Measurements from ENCODE around the gene RNF169. TPM values are rescaled to one million over a fixed set of nuclear protein-coding genes. Genes with fewer than 3 reads are reported as not detected.

RNF169 gene
- total and polyA plus RNA-seq, 2 experiments from 2014 or later: 0.78 to 16.5 TPM

DNA sequence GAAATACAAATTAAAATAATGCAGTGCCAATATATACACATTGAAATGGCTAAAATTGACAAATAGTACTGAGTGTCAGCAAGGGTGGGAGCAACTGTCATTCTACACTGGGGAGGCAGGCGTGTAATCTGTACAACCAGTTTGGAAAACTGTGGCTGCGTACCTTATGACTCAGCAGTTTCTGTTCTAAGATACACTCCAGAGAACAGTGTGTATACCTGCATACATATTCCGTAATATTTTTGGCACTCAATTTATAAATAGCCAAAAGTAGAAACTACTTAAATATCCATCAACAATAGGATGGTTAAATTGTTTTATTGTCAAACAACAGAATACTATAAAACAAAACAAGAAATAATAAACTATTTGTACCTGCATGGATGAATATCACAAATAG is 57.6 kb downstream of the RNF169 start:
- no peaks in the 10 kb centered on the region for H4K20me1 ChIP-seq (replicated peaks; ENCODE audit: insufficient read depth)
- H3K4me1 ChIP-seq (ENCODE audit: insufficient read depth): no peaks in the 10 kb centered on the region
- no peak overlapping the region for H3K4me3 ChIP-seq
- no peak for ATAC-seq
- Mint-ChIP-seq H3K4me3 (no peak overlapping the region), H3K27ac (no peak overlapping the region), H3K9me3 (no peaks in the 10 kb centered on the region), H3K27me3 (ENCODE audit: insufficient read depth, low read depth, poor library complexity) (no peaks in the 10 kb centered on the region), H3K36me3 (ENCODE audit: low read depth) (peaks cover 2% of the 10 kb centered on the region; the same call in 1 of the 3 replicates), H3K4me1 (peaks cover 3% of the 10 kb centered on the region; the same call in 2 of the 3 replicates)
- no peak overlapping the region for H2AFZ ChIP-seq
- no peak overlapping the region for H3K4me2 ChIP-seq
- H3K79me2 ChIP-seq (replicated peaks; ENCODE audit: insufficient read depth): peaks cover 5% of the 10 kb centered on the region; the same call in 1 of the 2 replicates
- no peaks in the 10 kb centered on the region for H3K36me3 ChIP-seq (ENCODE audit: insufficient read depth)
- TF ChIP-seq ZNF114 (CRISPR knock-in tag; IDR thresholded peaks at IDR 0.05): no peak
- TF ChIP-seq, protein P1, sequence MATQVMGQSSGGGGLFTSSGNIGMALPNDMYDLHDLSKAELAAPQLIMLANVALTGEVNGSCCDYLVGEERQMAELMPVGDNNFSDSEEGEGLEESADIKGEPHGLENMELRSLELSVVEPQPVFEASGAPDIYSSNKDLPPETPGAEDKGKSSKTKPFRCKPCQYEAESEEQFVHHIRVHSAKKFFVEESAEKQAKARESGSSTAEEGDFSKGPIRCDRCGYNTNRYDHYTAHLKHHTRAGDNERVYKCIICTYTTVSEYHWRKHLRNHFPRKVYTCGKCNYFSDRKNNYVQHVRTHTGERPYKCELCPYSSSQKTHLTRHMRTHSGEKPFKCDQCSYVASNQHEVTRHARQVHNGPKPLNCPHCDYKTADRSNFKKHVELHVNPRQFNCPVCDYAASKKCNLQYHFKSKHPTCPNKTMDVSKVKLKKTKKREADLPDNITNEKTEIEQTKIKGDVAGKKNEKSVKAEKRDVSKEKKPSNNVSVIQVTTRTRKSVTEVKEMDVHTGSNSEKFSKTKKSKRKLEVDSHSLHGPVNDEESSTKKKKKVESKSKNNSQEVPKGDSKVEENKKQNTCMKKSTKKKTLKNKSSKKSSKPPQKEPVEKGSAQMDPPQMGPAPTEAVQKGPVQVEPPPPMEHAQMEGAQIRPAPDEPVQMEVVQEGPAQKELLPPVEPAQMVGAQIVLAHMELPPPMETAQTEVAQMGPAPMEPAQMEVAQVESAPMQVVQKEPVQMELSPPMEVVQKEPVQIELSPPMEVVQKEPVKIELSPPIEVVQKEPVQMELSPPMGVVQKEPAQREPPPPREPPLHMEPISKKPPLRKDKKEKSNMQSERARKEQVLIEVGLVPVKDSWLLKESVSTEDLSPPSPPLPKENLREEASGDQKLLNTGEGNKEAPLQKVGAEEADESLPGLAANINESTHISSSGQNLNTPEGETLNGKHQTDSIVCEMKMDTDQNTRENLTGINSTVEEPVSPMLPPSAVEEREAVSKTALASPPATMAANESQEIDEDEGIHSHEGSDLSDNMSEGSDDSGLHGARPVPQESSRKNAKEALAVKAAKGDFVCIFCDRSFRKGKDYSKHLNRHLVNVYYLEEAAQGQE (IDR thresholded peaks at IDR 0.05; ENCODE audit: unreplicated experiment): no peak
- TF ChIP-seq EZH2 (IDR thresholded peaks at IDR 0.05; ENCODE audit: low read depth, unreplicated experiment): no peak
- TF ChIP-seq, protein P2, sequence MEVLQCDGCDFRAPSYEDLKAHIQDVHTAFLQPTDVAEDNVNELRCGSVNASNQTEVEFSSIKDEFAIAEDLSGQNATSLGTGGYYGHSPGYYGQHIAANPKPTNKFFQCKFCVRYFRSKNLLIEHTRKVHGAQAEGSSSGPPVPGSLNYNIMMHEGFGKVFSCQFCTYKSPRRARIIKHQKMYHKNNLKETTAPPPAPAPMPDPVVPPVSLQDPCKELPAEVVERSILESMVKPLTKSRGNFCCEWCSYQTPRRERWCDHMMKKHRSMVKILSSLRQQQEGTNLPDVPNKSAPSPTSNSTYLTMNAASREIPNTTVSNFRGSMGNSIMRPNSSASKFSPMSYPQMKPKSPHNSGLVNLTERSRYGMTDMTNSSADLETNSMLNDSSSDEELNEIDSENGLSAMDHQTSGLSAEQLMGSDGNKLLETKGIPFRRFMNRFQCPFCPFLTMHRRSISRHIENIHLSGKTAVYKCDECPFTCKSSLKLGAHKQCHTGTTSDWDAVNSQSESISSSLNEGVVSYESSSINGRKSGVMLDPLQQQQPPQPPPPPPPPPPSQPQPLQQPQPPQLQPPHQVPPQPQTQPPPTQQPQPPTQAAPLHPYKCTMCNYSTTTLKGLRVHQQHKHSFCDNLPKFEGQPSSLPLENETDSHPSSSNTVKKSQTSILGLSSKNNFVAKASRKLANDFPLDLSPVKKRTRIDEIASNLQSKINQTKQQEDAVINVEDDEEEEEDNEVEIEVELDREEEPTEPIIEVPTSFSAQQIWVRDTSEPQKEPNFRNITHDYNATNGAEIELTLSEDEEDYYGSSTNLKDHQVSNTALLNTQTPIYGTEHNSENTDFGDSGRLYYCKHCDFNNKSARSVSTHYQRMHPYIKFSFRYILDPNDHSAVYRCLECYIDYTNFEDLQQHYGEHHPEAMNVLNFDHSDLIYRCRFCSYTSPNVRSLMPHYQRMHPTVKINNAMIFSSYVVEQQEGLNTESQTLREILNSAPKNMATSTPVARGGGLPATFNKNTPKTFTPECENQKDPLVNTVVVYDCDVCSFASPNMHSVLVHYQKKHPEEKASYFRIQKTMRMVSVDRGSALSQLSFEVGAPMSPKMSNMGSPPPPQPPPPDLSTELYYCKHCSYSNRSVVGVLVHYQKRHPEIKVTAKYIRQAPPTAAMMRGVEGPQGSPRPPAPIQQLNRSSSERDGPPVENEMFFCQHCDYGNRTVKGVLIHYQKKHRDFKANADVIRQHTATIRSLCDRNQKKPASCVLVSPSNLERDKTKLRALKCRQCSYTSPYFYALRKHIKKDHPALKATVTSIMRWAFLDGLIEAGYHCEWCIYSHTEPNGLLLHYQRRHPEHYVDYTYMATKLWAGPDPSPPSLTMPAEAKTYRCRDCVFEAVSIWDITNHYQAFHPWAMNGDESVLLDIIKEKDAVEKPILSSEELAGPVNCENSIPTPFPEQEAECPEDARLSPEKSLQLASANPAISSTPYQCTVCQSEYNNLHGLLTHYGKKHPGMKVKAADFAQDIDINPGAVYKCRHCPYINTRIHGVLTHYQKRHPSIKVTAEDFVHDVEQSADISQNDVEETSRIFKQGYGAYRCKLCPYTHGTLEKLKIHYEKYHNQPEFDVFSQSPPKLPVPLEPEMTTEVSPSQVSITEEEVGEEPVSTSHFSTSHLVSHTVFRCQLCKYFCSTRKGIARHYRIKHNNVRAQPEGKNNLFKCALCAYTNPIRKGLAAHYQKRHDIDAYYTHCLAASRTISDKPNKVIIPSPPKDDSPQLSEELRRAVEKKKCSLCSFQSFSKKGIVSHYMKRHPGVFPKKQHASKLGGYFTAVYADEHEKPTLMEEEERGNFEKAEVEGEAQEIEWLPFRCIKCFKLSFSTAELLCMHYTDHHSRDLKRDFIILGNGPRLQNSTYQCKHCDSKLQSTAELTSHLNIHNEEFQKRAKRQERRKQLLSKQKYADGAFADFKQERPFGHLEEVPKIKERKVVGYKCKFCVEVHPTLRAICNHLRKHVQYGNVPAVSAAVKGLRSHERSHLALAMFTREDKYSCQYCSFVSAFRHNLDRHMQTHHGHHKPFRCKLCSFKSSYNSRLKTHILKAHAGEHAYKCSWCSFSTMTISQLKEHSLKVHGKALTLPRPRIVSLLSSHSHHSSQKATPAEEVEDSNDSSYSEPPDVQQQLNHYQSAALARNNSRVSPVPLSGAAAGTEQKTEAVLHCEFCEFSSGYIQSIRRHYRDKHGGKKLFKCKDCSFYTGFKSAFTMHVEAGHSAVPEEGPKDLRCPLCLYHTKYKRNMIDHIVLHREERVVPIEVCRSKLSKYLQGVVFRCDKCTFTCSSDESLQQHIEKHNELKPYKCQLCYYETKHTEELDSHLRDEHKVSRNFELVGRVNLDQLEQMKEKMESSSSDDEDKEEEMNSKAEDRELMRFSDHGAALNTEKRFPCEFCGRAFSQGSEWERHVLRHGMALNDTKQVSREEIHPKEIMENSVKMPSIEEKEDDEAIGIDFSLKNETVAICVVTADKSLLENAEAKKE (CRISPR knock-in tag; IDR thresholded peaks at IDR 0.05): no peak
- TF ChIP-seq ZNF331 (CRISPR knock-in tag; IDR thresholded peaks at IDR 0.05; ENCODE audit: low read depth): no peak
- TF ChIP-seq CREB1 (CRISPR knock-in tag; IDR thresholded peaks at IDR 0.05; ENCODE audit: low read depth): no peak
- TF ChIP-seq, protein P3, sequence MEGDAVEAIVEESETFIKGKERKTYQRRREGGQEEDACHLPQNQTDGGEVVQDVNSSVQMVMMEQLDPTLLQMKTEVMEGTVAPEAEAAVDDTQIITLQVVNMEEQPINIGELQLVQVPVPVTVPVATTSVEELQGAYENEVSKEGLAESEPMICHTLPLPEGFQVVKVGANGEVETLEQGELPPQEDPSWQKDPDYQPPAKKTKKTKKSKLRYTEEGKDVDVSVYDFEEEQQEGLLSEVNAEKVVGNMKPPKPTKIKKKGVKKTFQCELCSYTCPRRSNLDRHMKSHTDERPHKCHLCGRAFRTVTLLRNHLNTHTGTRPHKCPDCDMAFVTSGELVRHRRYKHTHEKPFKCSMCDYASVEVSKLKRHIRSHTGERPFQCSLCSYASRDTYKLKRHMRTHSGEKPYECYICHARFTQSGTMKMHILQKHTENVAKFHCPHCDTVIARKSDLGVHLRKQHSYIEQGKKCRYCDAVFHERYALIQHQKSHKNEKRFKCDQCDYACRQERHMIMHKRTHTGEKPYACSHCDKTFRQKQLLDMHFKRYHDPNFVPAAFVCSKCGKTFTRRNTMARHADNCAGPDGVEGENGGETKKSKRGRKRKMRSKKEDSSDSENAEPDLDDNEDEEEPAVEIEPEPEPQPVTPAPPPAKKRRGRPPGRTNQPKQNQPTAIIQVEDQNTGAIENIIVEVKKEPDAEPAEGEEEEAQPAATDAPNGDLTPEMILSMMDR (conservative IDR thresholded peaks at IDR 0.05; ENCODE audit: low read depth in 2 of 2): no peak
- no peak for TF ChIP-seq POLR2AphosphoS5 (IDR thresholded peaks at IDR 0.05; ENCODE audit: low read depth)
- H3K9me2 ChIP-seq (ENCODE audit: insufficient read depth): no peaks in the 10 kb centered on the region
- no peak for DNase-seq (ENCODE audit: low spot score)
- no peaks in the 10 kb centered on the region for H3K27me3 ChIP-seq (ENCODE audit: insufficient read depth)
- no peaks in the 10 kb centered on the region for H3F3A ChIP-seq (replicated peaks; ENCODE audit: low read depth)
- no peak overlapping the region for H3K27ac ChIP-seq (ENCODE audit: low read depth)

Measured in GM23338 (cell line).